ENCODE measurements around the gene ZFYVE28. TPM values are rescaled to one million over a fixed set of nuclear protein-coding genes. Genes with fewer than 3 reads are reported as not detected.

Gene ZFYVE28
- total RNA-seq, 4 donors from 2014 or later: 8.9 to 19.1 (median 16.4) TPM

GRCh38 chr4:2428496-2429213 lies 10.2 kb upstream of the ZFYVE28 start:
- intact Hi-C loops (cut with DNase I): loop anchor here (10.0 kb wide), 1 partner anchor 204 kb away; no protein-coding TSS in a partner anchor
- H3K27ac ChIP-seq: no peak overlapping the region
- WGBS, 2 donors: 75 to 76% methylated on average over 23 to 25 of the region's 25 CpGs
- no peaks in the 10 kb centered on the region for H3K36me3 ChIP-seq
- H3K4me1 ChIP-seq: no peaks in the 10 kb centered on the region
- H3K27me3 ChIP-seq: no peaks in the 10 kb centered on the region
- H3K4me3 ChIP-seq (replicated peaks in 1 of 3): no peak overlapping the region
- no peak for TF ChIP-seq CTCF (IDR thresholded peaks at IDR 0.05)
- TF ChIP-seq POLR2A (IDR thresholded peaks at IDR 0.05): no peak
- no peaks in the 10 kb centered on the region for H3K9me3 ChIP-seq
- DNase-seq: no peak

GRCh38 chr4:2427383-2428334 lies 9.2 kb upstream of the ZFYVE28 start:
- no peak overlapping the region for H3K4me3 ChIP-seq (replicated peaks in 1 of 3)
- no peak for TF ChIP-seq CTCF (IDR thresholded peaks at IDR 0.05)
- no peak for TF ChIP-seq POLR2A (IDR thresholded peaks at IDR 0.05)
- no peak overlapping the region for H3K27ac ChIP-seq
- H3K9me3 ChIP-seq: no peaks in the 10 kb centered on the region
- WGBS, 2 donors: 88 to 92% methylated on average over 15 to 23 of the region's 23 CpGs
- intact Hi-C loops (cut with DNase I): loop anchor here (10.0 kb wide), 1 partner anchor 203 kb away; no protein-coding TSS in a partner anchor
- DNase-seq: no peak
- H3K27me3 ChIP-seq: no peaks in the 10 kb centered on the region
- no peaks in the 10 kb centered on the region for H3K36me3 ChIP-seq
- no peaks in the 10 kb centered on the region for H3K4me1 ChIP-seq

- Histone ChIP-seq H3K4me3 (replicated peaks in 1 of 3) (no peak overlapping the region), H3K4me1 (no peaks in the 10 kb centered on the region), H3K27ac (no peak overlapping the region), H3K27me3 (no peaks in the 10 kb centered on the region), H3K36me3 (no peaks in the 10 kb centered on the region), H3K9me3 (no peaks in the 10 kb centered on the region)
- intact Hi-C loops (cut with DNase I): loop anchor here (10.0 kb wide), 1 partner anchor 202 kb away; no protein-coding TSS in a partner anchor
- WGBS, 2 donors: 75 to 85% methylated on average over 7 to 12 of the region's 13 CpGs
- no peak for DNase-seq
- no peak for TF ChIP-seq CTCF (IDR thresholded peaks at IDR 0.05)
- TF ChIP-seq POLR2A (IDR thresholded peaks at IDR 0.05): no peak
These were observed 8.3 kb upstream of the ZFYVE28 start for GRCh38 chr4:2426711-2427275.

- no peak for DNase-seq
- Histone ChIP-seq H3K4me3 (replicated peaks in 1 of 3) (no peak overlapping the region), H3K4me1 (no peaks in the 10 kb centered on the region), H3K36me3 (no peaks in the 10 kb centered on the region), H3K27ac (no peak overlapping the region), H3K27me3 (no peaks in the 10 kb centered on the region), H3K9me3 (no peaks in the 10 kb centered on the region)
- intact Hi-C loops (cut with DNase I): loop anchor here (10.0 kb wide), 1 partner anchor 201 kb away; no protein-coding TSS in a partner anchor
- no peak for TF ChIP-seq CTCF (IDR thresholded peaks at IDR 0.05)
- no peak for TF ChIP-seq POLR2A (IDR thresholded peaks at IDR 0.05)
- 84 to 90% methylated on average over 7 of the region's 8 CpGs for WGBS, 2 donors
These were observed 7.6 kb upstream of the ZFYVE28 start for GRCh38 chr4:2426069-2426397.
